Fibroblast of lung (primary cell): Measurements from ENCODE around the gene ARHGEF10L.

Experiments used
- EZH2 ChIP-seq: IDR thresholded peaks from 2 replicates; pipeline ENCODE4 v1.5.1; 2012; ENCODE audit warnings: low read length, control low read depth, mild to moderate bottlenecking; ENCODE audit errors: missing control alignments
- TF ChIP-seq, protein P1 (sequence below), 2 donors: IDR thresholded peaks in 1 of 2; conservative IDR thresholded peaks in 1 of 2; 1 replicate in 1 of 2; 2 replicates in 1 of 2; pipeline ENCODE4 v1.5.1; 2011 to 2012; ENCODE audit warnings: low read length in 2 of 2, control low read depth in 1 of 2, inconsistent platforms in 1 of 2, low read depth in 1 of 2, mild to moderate bottlenecking in 1 of 2

DNA sequence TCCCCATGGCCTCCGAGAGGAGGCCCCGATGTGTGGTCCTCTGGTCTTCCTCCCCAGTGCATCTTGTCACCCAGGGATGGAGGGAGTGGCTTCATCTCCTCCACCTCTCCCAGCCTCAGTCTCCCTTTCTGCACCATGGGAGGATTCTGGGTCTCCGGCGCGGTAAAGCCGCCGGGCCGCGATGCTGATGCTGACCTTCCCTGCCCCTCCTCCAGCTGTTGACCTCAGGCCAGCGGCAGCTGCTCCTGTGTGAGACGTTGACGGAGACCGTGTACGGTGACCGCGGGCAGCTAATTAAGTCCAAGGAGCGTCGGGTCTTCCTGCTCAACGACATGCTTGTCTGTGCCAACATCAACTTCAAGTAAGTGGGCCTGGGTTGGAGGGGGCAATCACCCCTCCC is 92.6 kb downstream of the ARHGEF10L start:
- TF ChIP-seq, protein P1, sequence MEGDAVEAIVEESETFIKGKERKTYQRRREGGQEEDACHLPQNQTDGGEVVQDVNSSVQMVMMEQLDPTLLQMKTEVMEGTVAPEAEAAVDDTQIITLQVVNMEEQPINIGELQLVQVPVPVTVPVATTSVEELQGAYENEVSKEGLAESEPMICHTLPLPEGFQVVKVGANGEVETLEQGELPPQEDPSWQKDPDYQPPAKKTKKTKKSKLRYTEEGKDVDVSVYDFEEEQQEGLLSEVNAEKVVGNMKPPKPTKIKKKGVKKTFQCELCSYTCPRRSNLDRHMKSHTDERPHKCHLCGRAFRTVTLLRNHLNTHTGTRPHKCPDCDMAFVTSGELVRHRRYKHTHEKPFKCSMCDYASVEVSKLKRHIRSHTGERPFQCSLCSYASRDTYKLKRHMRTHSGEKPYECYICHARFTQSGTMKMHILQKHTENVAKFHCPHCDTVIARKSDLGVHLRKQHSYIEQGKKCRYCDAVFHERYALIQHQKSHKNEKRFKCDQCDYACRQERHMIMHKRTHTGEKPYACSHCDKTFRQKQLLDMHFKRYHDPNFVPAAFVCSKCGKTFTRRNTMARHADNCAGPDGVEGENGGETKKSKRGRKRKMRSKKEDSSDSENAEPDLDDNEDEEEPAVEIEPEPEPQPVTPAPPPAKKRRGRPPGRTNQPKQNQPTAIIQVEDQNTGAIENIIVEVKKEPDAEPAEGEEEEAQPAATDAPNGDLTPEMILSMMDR (conservative IDR thresholded peaks at IDR 0.05 in 1 of 2, IDR thresholded peaks at IDR 0.05 in 1 of 2; ENCODE audit: low read depth in 1 of 2, low read length in 2 of 2) = no peak
- TF ChIP-seq EZH2 = no peak
